ENCODE data around the gene RAB6B.

The RAB6B gene

DNA sequence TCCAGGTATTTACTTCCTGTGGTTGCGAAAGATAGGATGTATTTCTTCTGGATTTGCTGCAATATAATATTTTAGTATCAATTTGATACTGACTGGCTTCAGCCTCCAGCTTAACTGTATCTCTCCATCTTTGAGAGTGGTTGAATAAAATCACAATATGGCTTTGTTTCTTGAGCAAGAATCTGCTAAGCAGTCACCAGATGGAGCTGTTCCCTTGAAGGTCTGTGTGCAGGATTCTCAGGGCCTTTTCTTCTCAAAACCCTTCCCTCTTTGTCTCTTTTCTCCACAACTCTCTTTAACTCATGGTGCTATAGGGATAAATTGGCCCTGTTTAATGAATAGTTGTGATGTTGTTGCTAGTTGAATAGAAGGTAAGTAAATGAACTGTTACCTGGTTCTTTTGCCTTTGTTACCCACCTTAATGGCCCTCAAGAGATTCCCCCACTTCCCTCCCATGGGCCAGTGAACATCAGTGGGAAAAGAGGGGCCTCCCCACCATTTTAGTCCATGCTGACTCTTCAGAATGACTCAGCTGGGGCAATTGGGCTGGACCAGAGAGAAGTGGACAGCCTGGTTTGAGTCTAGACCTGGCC, 34.8 kb upstream of the RAB6B start:
- DNase-seq: peak in 1 of 2 experiments; percentile 5

GRCh38 chr3:133928903-133929607, 33.4 kb upstream of the RAB6B start:
- no peak for DNase-seq

GRCh38 chr3:133928136-133928893, 32.6 kb upstream of the RAB6B start:
- DNase-seq: no peak

- peak in 1 of 2 experiments; percentile 59 for DNase-seq
Measured at GRCh38 chr3:133927540-133928066, 31.9 kb upstream of the RAB6B start.

DNA sequence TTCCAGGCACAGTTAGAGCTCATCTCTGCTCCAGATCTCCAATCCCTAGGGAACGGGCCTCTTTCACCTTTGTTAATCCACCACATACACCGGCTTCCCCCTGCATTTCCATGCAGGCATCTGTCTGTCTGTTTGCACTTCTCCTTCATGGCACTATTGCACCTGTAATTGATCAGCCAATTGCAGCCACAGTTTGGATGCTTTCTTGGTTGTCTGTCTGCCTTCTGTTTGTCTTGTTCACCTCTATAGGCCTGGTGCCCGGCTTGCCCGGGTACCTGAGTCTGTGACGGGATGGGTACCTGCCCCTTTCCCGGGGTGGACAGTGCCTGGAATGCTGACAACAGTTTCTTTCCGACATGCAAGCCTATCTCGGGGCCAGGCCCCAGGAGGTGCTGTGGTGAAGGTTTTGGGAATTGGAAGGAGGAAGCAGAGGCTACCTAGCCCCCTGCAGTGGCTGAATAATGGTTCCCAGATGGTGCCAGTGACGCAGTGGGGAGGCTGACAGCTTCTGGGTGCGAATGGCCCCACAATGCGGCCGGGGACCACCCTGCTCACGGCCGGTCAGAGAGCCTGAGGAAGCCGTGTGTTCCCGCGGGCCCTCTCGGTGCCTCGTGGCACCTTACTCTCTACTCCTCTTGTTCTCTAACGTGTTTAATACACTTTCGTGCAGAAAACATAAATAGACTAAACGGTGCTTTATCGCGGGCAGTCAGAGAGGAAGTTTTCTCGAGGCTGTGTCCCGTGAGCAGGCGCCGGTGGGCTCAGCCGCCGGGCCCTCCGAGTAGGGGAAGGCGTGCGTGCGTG, 31.3 kb upstream of the RAB6B start:
- no peak for DNase-seq

- no peak for DNase-seq
Measured at GRCh38 chr3:133925960-133926735, 30.5 kb upstream of the RAB6B start.

DNA sequence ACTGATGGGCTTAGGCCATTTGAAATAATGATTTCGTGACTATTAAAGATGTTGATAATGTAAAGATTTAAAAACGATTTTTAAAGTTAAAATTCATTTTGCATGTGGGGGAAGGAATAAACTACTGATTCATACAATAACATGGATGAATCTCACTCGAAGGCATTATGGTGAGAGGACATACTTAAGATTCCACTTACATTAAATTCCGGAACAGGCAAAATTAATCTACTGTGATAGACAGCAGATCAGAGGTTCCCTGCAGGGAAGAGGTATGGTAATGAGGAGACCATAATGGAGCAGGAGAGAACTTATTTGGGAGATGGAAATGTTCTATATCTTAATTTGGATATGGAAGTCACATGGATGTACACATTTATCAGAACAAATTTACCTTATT, 28.4 kb upstream of the RAB6B start:
- no peak for DNase-seq

DNA sequence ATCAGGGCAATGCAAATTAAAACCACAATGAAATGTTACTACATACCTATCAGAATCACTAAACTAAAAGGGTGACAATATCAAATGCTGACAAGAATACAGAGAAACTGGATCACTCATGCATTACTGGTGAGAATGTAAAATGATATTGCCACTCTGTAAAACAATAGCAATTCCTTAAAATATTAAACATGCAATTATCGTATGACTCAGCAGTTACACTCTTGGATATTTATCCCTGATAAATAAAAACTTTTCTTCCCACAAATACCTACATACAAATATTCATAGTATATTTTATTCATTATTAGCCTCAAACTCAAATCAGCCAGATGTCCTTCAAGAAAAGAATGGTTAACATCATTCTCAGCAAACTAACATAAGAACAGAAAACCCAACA, 25.9 kb upstream of the RAB6B start:
- no peak for DNase-seq

DNA sequence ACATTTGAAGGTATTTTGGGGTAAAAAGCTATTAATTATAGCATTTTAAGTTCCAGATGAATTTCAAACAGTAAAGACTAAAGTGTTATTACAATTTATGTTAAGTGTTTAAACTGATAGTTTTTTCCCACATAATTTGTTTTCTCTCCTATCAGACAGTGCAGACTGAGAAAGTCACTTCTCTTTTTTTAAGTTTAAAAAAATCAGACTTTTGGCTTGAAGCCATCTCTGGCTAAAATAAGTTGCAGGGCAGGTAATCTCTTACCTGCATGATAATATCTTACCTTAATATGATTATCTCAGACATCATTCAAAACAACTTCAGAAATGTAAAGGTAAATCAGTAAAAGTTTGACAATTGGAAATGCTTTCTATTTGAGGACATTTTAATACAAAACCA, 21.5 kb upstream of the RAB6B start:
- no peak for DNase-seq

DNA sequence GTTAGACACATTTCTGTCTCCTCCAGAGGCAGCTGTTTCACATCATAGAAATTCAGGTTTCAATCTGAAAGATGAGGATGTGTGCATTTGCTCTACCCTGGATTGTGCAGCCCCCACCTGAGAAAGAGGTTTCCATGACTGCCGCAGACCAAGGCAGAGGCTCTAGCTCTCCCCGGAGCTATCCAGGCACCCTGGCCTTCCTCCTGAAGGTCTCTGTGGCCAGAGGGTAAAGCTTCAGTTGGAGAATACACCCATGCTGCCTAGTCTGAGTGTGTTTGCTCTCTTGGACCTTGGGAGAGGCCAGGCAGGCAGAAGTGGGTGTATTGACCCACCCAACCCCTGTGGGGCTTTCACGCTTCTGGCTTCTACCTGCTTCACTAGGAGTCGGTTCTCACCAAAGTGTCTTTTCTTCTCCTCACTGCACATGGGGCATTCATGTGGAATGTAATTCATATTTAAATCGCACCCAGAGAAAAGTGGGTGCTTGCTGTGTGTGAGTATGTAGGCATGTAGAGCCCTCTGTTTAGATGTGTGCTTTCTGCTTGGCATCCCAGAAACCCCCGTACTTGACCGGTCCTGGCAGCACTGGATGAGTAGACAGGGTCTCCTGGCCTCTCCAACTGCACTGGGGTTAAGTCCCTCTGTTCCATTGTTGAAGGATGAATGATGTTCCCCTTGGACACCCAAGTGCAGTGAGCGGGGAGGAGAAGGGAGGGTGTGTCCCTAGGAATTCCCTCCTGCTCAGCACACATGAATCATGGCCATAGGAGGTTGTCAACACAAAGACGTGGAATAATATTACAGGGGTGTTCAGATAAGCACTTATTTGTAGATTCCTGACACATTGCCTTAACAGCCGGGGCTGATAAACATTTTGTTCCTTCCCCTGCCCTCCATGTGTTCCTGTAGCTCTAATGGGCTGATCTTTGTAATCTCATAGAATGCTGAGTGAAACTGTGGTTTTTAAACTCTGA, 20.3 kb upstream of the RAB6B start:
- DNase-seq: no peak

DNA sequence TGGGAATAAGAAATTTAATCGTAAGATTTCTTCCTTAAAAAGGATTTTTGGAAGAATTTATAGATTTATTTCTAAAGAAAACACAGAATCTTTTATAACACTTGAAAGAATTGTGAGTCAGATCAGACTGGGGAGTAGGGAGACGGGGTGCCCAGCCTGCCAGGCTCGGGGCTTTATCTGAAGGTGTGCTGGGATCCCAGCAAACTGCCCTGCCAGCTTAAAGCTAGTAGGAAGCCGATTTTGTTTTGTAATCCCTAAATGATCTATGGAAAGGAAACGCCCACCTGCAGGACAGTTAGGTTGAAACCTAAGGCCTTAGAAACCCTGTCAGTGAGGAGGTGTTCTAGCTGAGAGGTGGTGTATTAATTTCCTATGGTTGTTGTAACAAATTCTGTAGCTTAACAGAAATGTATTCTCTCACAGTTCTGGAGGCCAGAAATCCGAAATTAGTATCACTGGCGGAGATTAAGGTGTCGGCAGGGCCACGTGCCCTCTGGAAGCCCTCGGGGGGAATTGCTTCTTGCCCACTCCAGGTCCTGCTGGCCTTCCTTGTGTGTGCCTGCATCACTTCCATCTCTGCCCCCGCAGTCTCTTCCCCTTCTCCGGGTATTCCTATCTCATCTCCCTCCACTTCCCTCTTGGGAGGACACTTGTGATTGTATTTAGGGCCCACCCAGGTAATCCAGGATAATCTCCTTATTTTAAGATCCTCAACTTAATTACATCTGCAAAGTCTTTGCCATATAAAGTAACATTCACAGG, 19.3 kb upstream of the RAB6B start:
- no peak for DNase-seq

- no peak for DNase-seq
Measured at GRCh38 chr3:133910422-133910821, 14.7 kb upstream of the RAB6B start.

- no peak for DNase-seq
Measured at GRCh38 chr3:133905376-133905775, 9.7 kb upstream of the RAB6B start.

GRCh38 chr3:133901847-133902246, 6.2 kb upstream of the RAB6B start:
- DNase-seq: no peak

DNA sequence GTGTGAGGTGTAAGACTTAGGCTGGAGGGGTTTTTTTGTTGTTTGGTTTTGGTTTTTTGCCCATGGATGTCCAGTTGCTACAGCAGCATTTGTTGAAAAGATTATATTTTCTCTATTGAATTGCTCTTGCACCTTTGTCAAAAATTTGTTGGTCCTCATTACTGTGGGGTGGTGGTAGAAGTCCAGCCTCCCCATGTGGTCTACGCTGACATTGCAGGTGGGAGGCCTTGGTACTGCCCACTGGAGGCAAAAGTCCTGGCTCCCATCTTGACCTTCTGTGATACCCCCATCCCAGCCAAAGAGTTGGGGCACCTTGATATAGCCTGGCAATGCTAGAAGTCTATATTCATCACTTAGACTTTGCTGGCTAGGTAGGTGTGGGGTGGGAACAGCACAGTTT, 5.4 kb upstream of the RAB6B start:
- no peak for DNase-seq

- DNase-seq: no peak
Measured at GRCh38 chr3:133899311-133899710, 3.6 kb upstream of the RAB6B start.

DNA sequence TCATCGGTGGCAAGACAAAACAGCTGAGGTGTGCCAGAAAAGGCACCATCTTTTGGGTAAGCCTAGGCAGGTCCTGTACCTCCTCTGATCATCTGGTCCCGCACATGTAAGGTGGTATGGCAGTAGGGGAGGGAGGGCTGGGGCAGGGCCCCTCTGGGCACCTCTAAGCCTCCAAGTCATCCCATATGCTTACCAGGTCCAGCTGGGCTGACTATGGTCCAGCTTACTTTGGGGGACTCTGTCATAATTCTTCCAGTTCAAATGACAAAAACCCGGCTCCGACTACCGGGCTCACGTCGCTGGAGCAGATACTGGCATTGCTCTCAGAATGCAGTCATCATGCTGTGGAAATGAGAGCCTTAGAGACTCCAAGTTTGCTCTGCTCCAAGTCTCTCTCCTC, 1.9 kb upstream of the RAB6B start:
- DNase-seq: no peak

DNA sequence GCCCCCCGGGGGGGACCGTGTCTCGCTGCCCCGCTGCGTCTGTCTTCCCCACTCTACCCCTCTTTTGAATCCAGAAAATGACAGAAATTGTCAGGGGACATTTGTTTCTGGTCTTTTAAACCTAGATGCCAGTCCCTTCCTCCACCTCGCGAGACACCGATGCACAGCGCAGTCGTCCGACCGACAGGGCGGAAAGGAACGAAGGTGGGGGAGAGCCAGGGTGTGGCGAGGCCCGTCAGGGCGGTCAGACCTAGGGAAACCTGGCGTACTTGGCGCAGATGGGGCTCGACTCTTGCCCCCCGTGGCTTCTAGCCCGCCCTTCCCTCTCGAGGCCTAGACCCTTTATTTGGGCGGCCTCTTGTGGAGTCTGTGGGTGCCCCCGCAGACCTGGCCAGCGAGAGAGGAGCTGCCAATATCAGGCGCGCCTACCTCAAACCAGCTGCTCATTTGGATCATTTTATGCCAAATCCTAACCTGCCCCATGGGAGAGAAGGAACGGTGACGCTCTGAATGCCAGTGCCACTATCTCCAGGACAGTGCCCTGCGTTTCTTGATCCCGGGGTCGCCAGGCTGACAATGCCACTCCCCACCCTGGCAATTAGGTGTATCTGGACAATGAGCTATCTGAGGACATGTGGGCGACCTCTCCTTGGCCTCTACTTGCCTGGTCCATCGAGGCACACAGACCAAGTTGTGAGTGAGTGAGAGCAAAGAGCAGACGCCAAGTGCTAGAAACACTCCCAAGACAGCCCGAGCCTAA, 500 bp upstream of the RAB6B start:
- DNase-seq: no peak
